ENCODE results near the gene NMNAT2.

NMNAT2 gene

GRCh38 chr1:183230413-183230812 is 187.8 kb downstream of the NMNAT2 start:
- no peak for DNase-seq
- intact Hi-C loops (cut with DNase I; ENCODE audit: low total_unique reads) = loop anchor here (10.0 kb wide), 1 partner anchor 94 kb away; no protein-coding TSS in a partner anchor

GRCh38 chr1:183228347-183229220 is 189.6 kb downstream of the NMNAT2 start:
- intact Hi-C loops (cut with DNase I; ENCODE audit: low total_unique reads) = loop anchor here (10.0 kb wide), 1 partner anchor 204 kb away; the partner anchor contains the start of gene LAMC1
- H3K27ac ChIP-seq = no peak overlapping the region
- no peak for DNase-seq

More at GRCh38 chr1:183230413-183230812, 187.8 kb downstream of the NMNAT2 start:
- Histone ChIP-seq H3K27me3 (no peaks in the 10 kb centered on the region), H3K4me3 (no peak overlapping the region), H3K27ac (no peak overlapping the region), H3K9me3 (no peaks in the 10 kb centered on the region), H3K36me3 (no peaks in the 10 kb centered on the region), H3K4me1 (peaks cover 0 to 17% (median 11%) of the 10 kb centered on the region in 4 donors)
- TF ChIP-seq CTCF (IDR thresholded peaks at IDR 0.05) = no peak

GRCh38 chr1:183227422-183228346 is 190.5 kb downstream of the NMNAT2 start:
- Histone ChIP-seq H3K9me3 (no peaks in the 10 kb centered on the region), H3K4me1 (no peaks in the 10 kb centered on the region), H3K27me3 (no peaks in the 10 kb centered on the region), H3K4me3 (no peak overlapping the region), H3K27ac (no peak overlapping the region), H3K36me3 (no peaks in the 10 kb centered on the region)
- intact Hi-C loops (cut with DNase I; ENCODE audit: low total_unique reads) = loop anchor here (10.0 kb wide), 1 partner anchor 203 kb away; the partner anchor contains the start of gene LAMC1
- peak in 1 of 2 donors; percentile 43 for DNase-seq
- peak; percentile 66 to 75 for TF ChIP-seq CTCF (IDR thresholded peaks at IDR 0.05)

More at GRCh38 chr1:183228347-183229220, 189.6 kb downstream of the NMNAT2 start:
- TF ChIP-seq CTCF (IDR thresholded peaks at IDR 0.05) = no peak
- no peaks in the 10 kb centered on the region for H3K27me3 ChIP-seq
- no peaks in the 10 kb centered on the region for H3K36me3 ChIP-seq
- no peaks in the 10 kb centered on the region for H3K4me1 ChIP-seq
- no peaks in the 10 kb centered on the region for H3K9me3 ChIP-seq
- H3K4me3 ChIP-seq = no peak overlapping the region

- H3K27ac ChIP-seq = no peak overlapping the region
- no peaks in the 10 kb centered on the region for H3K9me3 ChIP-seq
- DNase-seq = no peak
- H3K4me3 ChIP-seq = no peak overlapping the region
- no peaks in the 10 kb centered on the region for H3K36me3 ChIP-seq
- intact Hi-C loops (cut with DNase I; ENCODE audit: low total_unique reads) = loop anchor here (10.0 kb wide), 1 partner anchor 202 kb away; the partner anchor contains the start of gene LAMC1
- no peak for TF ChIP-seq CTCF (IDR thresholded peaks at IDR 0.05)
- H3K27me3 ChIP-seq = no peaks in the 10 kb centered on the region
- no peaks in the 10 kb centered on the region for H3K4me1 ChIP-seq
Measured at GRCh38 chr1:183226963-183227362, 191.2 kb downstream of the NMNAT2 start.

- H3K4me3 ChIP-seq = no peak overlapping the region
- TF ChIP-seq CTCF (IDR thresholded peaks at IDR 0.05) = no peak
- intact Hi-C loops (cut with DNase I; ENCODE audit: low total_unique reads) = loop anchor here (10.0 kb wide), 1 partner anchor 202 kb away; the partner anchor contains the start of gene LAMC1
- H3K36me3 ChIP-seq = no peaks in the 10 kb centered on the region
- no peaks in the 10 kb centered on the region for H3K4me1 ChIP-seq
- DNase-seq = no peak
- H3K9me3 ChIP-seq = no peaks in the 10 kb centered on the region
- H3K27me3 ChIP-seq = no peaks in the 10 kb centered on the region
- no peak overlapping the region for H3K27ac ChIP-seq
Measured at GRCh38 chr1:183226361-183226760, 191.8 kb downstream of the NMNAT2 start.

Data from tibial artery (tissue), 4 donors.